GM18519 (cell line): ENCODE data around the gene LENG1.
"Not testable (repeated sequence)": the region's sequence is repeated elsewhere in the genome, so short reads cannot be mapped to it uniquely, and the experiment has no call there.

Source experiments
- ATAC-seq: cut with Tn5 transposase; IDR thresholded peaks from one replicate; pipeline ENCODE4 v1.9.1; 2021; ENCODE audit warnings: mild to moderate bottlenecking, moderate library complexity; ENCODE audit not compliant: unreplicated experiment, low FRiP score

The LENG1 gene

DNA sequence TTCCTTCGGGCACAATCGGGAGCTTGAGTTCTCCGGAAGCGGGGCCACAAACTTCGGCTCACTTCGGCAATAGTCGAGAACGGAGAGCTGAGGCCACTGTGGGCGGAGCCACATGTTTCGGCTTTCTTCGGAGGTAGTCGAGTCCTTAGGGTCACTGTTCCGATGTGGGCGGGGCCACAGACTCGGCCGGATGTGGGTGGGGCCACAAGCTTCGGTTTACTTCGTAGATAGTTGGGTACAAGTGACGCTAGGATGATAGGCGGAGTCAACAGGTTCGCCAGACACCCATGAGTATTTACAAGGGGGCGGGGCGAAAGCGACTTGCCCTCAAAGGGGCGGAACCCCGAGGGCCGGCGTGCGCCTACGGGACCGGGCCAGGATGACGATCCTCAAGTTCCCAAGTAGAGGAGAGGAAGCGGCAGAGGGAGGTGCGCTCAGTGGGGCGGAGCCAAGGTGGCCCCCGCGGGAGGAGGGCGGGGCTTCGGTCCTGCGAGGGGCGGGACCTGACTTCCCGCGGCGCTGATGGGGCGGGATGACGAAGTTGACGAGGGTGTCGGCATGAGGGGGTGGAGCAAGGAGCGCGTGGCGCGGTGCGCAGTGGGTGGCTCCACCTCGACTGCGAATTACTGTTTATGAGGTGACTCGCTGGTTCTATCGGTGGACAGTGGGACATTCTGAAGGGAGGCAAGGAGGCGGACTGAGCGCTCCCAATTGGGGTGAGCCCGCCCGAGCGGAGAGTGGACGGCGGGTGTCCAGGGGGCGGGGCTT lies 30.4 kb upstream of the LENG1 start:
- peak; percentile 38 for ATAC-seq

DNA sequence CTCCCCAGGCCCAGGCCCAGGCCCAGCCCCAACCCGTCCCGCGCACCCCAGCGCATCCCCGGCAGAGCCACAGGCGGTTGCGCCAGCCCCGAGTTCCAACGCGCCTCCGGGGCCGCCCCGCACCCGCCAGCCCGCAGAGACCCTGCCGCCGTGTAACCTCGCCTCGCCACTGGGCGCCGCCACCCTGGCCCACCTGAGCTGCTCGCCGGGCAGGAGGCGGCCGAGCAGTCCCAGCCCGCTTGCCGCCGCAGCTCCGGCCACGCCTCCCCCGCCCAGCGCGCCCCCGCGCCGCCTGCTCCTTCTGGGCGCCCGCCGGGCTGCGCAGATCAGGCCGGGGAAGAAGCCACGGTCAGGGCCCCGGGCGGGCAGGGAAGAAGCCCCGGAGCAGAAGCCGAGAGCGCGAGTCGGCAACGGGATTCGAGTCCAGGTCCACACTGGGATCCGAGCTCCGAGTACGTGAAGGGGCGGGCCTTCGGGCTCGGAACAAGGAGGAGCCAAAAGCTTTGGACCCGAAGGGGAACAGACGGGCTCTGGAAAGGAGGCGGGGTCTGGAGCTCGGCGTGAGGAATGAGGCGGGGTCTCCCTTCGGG lies 29.7 kb upstream of the LENG1 start, which contains the start of gene MBOAT7:
Gene MBOAT7, minus strand, starts transcription at position 436 of the 590 bp plus-strand sequence. CDS start 1,072 bp downstream, outside the sequence.
- peak; percentile 16 for ATAC-seq

DNA sequence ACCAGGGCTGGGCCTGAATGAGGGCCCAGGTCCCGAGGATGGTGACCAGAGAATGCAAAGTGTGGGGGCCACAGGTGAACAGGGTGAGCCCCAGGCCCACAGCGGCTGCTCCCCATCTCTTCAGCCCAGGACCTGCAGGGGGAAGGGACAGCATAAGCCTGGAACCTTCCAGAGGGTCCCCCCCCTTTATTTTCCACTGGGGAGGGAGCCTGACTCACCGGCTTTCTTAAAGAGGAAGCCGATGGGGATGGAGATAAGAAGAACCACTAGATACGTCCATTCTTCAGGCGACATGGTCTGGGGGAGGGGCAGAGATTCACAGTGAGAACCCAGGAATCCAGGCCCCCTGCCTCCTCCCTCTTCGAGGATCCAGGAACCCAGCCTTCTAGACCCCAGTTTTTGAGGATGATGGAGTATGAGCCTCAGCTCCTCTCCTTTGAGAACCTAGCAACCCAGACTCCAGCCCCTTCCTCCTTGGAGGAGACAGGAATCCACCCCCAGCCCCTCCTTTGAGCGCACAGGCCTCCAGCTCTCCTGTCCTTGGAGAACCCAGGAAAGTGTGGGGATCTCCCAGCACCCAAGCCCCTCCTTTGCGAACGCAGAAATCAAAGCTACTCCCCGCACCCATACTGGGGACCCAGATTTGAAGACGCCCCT lies 28.8 kb upstream of the LENG1 start:
- ATAC-seq = no peak

DNA sequence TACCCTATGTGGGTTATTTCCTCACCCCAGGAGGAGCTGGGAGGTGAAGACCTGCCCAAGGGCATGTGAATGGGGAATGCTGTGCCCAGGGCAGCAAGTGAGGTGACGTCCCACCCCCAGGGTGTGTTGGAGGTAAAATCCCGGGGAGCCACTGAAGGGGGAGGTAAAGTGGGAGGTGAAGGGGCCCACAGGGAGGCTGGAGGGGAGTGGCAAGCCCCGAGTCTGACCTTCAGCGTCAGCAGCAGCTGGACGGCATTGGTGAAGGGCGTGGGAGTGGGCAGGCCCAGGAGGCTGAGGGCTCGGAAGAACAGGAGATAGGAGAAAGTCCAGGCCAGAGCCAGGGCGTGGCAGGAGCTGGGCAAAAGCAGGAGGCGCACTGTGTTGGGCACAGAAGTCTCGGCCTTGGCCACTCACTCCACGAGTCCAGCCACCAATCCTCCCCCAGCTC lies 27.4 kb upstream of the LENG1 start:
- ATAC-seq = no peak

DNA sequence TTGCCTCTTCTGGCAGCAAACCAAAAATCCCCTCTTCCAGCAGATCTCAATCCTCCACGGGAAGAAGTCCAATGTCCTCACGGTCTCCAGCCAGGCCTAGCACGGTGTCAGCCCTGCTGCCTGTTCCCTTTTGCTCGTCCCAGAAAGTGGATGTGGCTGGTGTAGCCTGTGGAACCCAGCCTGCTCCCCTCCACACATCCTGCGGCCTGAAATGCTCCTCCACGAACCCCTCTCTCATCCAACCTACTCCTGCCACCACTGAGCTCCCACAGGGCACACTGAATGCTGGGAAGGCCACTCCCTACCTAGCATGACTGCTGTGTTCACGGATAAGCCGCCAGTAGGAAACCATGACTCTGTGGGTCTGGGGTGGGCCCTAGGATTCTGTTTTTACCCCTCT lies 26.8 kb upstream of the LENG1 start:
- ATAC-seq = no peak

DNA sequence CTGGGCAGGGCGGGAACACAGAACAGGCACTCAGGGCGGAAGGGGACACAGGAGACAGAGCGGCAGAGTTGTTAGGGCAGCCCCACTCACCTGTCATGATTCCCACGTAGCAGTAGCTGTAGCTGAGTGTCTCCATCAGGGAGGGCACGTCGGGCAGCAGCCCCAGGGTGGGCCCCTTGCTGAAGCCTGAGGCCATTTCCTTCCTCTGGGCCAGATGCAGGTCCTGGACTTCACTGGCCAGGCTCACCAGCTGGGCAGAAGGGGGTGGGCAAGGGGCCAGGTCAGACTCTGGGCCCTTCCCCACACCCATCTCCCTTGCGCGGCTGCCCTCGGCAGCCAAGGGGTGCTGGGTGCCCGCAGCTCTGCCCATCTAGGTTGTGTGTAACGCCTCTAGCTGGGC lies 23.9 kb upstream of the LENG1 start:
- ATAC-seq = no peak

DNA sequence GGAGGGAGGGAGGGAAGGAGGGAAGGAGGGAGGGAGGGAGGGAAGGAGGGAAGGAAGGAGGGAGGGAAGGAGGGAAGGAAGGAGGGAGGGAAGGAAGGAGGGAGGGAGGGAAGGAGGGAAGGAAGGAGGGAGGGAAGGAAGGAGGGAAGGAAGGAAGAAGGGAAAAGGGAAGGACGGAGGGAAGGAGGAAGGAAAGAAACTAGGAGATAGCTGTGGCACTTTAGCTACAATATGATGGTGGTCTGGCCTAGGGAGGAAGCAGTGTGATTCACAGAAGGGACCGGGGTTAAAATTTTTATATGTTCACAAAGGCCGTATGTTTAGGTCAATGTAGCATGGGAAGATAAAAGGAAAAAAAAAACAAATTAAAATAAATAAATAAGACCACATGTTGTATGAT lies 22.4 kb upstream of the LENG1 start:
- ATAC-seq = not testable (repeated sequence)

DNA sequence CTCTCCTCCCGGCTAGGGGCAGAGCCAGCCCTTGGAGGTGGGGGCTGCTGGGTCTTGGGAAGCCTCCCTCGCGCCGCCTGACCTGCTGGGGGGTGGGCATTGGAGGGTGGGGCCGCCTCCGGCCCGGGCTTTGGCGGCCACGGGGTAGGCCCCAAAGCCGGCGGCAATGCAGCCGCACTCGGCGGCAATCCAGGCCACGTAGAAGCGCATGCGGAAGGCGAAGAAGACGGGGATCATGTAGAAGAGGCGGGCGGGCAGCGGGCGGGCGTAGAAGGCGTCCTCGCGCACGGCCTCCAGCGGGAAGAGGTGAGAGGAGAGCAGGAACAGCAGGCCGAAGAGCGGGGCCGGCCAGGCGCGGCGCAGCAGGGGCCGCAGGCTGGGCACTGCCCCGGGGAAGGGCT lies 21.2 kb upstream of the LENG1 start:
- ATAC-seq = no peak

DNA sequence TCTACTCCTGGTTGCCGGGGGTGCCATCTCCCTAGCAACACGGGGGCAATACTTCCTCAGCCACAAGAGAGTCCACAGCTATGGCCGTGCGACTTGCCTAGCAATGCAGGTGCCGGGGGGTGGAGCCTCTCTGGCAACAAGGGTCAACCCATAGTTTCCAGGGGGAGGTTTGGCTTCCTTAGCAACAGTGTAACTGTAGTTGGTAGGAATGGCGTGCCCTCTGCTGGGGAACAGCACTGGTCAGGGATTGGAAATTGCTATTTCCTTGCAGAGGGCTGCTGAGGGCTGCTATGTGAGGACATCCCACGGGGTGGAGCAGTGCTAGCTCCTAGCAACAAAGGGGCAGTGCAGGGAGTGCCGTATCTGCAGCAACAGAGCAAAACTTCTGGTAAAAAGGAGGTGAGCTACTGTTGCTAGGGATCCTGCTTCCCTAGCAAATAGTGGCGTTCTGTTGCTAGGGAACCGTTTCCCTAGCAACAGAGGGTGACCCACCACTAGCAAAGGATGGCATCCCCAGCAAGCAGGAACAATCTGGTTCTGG lies 20.5 kb upstream of the LENG1 start:
- no peak for ATAC-seq

DNA sequence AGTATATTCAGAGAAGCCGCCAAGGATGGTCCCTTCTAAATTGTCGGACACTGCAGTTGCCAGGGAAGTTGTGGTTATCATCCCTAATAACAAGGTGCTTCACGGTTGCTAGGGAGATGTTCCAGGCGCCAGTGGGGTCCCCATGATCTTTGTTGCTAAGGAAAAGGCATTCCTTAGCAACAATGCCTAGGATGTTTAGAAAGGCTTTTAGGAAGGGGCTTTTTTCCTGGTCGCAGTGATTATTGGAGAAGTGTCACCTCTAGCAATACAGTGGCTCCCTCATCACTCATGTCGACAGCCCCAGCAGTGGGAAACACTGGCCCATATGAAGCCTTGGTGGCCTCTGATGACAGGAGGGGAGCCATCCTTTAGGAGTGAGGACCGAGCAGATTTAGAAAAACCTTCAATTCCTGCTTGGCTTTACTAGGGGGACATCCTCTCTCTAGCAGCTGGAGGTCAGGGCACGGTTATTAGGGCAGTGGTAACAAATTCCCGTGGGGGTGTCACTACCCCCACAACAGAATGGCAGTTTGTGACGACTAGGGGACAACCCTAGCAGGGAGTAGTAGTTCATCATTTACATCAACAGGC lies 19.8 kb upstream of the LENG1 start:
- no peak for ATAC-seq

DNA sequence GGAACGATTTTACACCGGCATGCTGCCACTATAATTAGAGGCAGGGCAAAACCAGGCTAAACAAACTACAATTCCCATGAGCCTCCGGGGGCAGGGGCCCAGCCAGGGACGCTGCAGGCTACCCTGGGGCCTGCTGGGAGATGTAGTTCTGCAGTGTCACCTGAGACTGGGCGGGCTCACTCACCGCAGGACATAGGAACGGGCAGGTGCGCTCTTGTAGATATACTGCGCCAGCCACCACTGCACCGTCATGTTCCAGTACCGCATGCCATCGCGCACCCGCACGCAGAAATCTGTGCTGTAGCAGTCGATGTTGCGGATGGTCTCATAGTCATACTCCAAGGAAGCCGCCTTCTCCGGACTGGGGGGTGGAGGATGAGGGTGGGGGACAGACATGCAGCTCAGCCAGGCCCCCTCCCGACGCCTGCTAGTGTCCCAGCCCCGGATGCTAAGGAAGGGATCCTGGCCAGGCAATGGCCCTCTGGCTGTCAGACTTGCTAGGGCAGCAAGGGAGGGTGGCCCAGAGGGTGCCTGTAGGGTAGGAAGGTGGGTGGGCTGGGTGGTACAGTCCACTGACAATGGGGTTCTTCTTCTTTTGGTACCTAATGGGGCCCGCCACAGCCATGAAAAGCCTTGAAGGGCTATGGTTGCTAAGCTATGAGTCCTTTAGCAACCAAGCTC lies 19.2 kb upstream of the LENG1 start:
- ATAC-seq = no peak

DNA sequence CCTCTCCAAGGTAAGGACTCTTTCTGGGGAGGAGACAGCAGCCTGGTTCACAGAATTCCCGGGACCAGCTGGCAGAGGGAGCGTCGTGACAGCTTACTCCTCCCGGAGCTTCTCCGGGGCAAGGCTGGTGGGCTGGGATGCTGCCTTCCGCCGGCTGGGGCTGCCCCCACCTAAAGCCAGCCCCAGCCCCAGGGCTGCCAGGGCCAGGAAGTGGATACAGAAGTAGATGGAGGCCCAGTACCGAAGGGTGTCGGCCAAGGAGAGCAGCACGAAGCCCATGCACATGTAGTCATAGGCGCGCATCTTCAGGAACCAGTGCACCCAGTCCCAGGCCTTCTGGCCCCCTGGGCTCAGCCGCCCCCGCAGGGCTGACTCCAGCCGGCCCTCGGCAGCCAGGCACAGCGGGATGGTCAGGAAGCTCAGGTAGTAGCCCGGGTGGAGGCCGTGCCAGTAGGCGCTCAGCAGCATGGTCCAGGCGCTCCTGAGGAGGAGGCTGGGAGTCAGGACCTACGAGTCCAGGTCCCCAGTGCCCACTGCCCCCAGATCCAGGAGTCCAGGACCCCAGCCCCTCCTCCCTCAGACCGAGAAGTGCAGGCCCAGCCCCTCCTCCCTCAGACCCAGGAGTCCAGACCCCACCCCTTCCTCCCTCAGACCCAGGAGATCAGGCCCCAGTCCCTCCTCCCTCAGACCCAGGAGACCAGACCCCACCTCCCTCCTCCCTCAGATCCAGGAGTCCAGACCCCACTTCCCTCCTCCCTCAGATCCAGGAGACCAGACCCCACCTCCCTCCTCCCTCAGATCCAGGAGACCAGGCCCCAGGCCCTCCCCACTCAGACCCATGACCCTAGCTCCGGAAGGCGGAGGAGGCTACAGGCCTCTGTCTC lies 14.7 kb upstream of the LENG1 start:
- ATAC-seq = no peak

DNA sequence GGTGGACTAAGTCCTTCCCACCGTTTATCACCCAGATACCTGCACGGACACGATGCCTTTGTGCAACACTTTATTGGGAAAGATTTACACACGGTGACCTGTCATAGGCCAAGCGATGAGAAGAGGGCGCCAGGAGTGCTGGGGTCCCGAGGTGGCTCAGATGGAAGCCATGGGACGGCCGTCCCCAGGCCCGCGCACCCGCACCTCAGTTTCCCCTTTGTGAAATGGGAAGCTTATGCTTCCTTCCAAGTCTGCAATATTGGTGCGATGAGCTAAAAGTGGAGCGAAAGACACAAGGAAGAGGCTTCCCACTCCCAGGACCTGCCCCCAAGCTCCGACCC lies 13.8 kb upstream of the LENG1 start:
- no peak for ATAC-seq

DNA sequence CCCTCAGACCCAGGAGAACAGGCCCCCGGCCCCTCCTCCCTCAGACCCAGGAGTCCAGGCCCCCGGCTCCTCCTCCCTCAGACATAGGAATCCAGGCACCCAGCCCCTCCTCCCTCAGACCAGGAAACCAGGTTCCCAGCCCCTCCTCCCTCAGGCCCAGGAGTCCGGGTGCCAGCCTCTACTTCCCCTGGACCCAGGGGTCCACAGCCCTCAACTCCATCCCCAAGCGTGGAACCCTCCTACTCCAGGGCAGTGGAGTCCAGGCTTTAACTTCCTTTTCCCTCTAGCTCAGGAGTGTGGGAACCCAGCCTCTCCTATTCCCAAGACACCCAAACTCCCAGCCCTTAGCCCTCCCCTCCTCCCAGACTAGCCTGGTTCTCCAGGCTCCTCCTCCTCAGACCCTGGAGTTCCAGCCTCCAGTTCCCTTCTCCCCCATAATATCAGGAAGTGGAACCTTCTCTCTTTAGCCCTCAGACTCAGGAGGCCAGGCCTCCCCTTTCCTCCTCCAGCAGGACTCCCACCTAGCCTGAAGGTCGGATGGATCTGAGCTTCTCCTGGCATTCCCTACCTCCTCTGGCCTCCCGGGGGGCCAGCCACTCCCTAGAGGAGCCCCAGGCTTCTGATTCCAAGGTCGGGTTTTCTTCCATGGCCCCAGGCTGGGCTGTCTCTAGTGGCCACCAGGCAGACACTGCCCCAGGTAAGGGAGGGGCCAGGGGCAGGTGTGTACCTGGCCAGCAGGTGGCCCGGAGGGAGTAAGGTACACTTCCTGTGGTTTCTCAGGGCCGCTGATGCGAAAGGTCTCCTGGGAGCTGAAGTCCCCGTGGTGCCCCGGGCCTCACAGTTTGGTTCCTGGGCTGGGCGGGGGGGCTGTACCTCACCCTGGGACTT lies 13.2 kb upstream of the LENG1 start, which contains the start of gene TMC4:
Gene TMC4, minus strand, starts transcription at position 690 of the 888 bp plus-strand sequence. Its CDS starts 43 bp downstream, at position 647.
- ATAC-seq = no peak

DNA sequence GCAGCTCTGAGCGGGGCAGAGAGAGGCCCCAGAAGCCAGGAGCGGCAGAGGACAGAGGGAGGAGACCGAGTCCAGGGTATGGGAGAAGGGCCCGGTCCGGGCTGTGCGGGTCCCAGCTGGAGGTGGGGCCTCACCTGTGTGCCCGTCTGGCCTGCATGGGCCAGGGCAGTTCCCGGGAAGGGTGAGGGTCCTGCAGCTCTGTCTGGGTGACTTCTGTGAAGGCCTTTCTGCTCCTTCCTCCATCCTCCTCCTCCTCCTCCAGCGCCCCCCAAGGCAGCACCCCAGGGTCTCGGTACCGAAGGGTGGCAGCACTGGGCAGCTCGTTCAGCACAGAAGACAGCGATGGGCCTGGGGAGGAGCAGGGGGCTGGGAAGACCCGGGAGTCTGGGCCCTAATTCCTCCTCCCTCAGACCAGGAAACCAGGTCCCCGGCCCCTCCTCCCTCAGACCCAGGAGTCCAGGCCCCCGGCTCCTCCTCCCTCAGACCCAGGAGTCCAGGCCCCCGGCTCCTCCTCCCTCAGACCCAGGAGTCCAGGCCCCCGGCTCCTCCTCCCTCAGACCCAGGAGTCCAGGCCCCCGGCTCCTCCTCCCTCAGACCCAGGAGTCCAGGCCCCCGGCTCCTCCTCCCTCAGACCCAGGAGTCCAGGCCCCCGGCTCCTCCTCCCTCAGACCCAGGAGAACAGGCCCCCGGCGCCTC lies 12.4 kb upstream of the LENG1 start:
- ATAC-seq = not testable (repeated sequence)

DNA sequence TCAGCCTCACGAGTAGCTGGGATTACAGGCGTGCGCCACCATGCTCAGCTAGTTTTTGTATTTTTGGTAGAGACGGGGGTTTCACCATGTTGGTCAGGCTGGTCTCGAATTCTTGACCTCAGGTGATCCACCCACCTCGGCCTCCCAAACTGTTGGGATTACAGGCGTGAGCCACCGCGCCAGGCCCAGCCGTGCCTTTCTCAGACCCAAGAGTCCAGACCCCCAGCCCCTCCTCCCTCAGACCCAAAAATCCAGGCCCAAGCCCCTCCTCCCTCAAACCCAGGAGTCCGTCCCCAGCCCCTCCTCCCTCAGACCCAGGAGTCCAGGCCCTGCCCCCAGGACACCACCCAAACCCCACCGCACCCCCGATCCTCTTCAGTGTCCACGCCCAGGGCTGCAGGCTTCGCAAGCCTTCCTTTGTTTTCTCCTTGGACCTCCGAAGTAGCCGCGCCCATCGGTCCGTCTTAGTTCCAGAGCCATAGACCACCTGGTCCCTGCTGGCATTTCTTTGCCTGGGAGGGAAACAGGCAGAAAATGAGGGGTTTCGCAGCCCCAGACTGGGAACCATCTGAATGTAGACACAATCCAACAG lies 9.7 kb upstream of the LENG1 start:
- no peak for ATAC-seq

DNA sequence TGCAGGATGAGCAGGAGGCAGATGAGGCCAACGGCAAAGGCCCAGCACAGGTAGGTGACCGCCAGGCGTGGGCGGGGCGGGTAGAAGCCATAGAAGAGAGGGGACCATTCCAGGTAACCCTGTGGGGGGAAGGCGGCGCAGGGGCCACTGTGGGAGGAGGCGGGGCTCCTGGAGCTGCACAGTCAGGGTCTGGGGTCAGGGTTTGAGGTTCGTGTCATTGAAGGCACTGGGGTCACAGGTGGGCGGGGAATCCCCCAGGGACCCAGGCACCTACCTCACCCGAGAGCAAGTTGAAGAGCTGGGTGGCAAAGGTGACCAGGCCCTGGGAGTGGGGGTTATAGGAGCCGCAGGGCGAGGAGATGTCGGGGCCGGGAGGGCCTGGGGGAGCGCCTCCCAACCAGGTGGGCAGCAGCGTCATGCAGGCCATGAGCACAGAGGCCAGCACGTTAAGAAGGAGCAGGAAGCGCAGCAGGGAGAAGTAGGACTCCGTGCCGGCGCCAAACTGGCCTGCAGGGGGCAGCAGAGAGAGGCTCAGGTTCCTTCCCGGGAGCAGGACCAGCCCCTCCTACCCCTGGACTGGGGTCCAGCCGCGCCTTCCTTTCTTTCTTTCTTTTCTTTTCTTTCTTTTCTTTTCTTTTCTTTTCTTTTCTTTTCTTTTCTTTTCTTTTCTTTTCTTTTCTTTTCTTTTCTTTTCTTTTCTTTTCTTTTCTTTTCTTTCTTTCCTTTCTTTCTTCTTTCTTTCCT lies 8.8 kb upstream of the LENG1 start:
- ATAC-seq = no peak
